H1 (cell line): ENCODE data around the gene F5.

ENCODE experiments used
- CBX5 ChIP-seq: fragments of 300-800, 300-1000 bp; sonication (generic); IDR thresholded peaks from 2 replicates; pipeline ENCODE4 v1.7.1; 2016; ENCODE audit warnings: antibody characterized with exemption, low read length, low read depth
- GABPA ChIP-seq: IDR thresholded peaks from 2 replicates; pipeline ENCODE4 v1.6.1; 2011; ENCODE audit warnings: mild to moderate bottlenecking, low read length, moderate library complexity, borderline replicate concordance; ENCODE audit not compliant: insufficient read depth
- MAFK ChIP-seq: IDR thresholded peaks from 2 replicates; pipeline ENCODE4 v1.6.1; 2012; ENCODE audit warnings: low read depth, mild to moderate bottlenecking, improper control_type of control experiment, low read length
- PHF8 ChIP-seq: fragments of 200-600 bp; sonication (generic); conservative IDR thresholded peaks from 2 replicates; pipeline ENCODE4 v1.7.1; 2012; ENCODE audit warnings: low read depth, mild to moderate bottlenecking, inconsistent platforms, low read length, moderate library complexity
- POLR2A ChIP-seq, 2 experiments: IDR thresholded peaks; 1 replicate in 1 of 2; 2 replicates in 1 of 2; pipeline ENCODE4 v1.6.1; 2011; ENCODE audit warnings: low read depth in 2 of 2, low read length in 2 of 2, mild to moderate bottlenecking in 2 of 2; ENCODE audit errors: control extremely low read depth in 1 of 2
- SIN3A ChIP-seq, 2 experiments: IDR thresholded peaks in 1 of 2; conservative IDR thresholded peaks in 1 of 2; 2 replicates each; pipeline ENCODE4 v1.6.1; 2011 to 2012; ENCODE audit warnings: low read length in 2 of 2, improper control_type of control experiment in 1 of 2, low read depth in 1 of 2, mild to moderate bottlenecking in 1 of 2
- YY1 ChIP-seq: IDR thresholded peaks from 2 replicates; pipeline ENCODE4 v1.6.1; 2011; ENCODE audit warnings: low read depth, mild to moderate bottlenecking, low read length
- TF ChIP-seq, protein P1 (sequence below): IDR thresholded peaks from 2 replicates; pipeline ENCODE4 v1.6.1; 2011; ENCODE audit warnings: low read depth, mild to moderate bottlenecking, low read length; ENCODE audit not compliant: insufficient read depth
- TF ChIP-seq, protein P2 (sequence below), 3 experiments: IDR thresholded peaks; 1 replicate in 2 of 3; 2 replicates in 1 of 3; pipeline versions ENCODE4 v1.5.1 to v1.6.1; 2011; ENCODE audit warnings: low read length in 3 of 3, mild to moderate bottlenecking in 3 of 3, inconsistent platforms in 2 of 3, low read depth in 1 of 3, moderate library complexity in 1 of 3; ENCODE audit not compliant: insufficient read depth in 1 of 3; ENCODE audit errors: control extremely low read depth in 1 of 3

DNA sequence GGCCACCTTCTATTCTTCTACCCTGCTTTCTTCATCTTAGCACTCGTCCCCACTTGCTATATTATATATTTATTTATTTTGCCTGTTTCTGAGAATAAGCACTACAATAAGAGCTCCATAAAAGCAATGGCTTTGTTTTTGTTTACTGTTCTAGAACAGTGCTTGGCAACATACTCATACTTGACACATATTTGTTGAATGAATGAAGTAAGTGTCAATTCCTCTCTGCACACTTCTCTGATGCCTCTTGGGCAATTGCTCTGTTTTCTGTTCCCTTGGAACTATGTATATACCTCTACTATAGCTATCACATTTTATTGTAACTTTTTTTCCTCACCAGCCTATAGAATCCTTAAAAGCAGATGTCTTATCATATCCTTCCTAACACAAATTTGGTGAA, 93.0 kb downstream of the F5 start:
- TF ChIP-seq, protein P1, sequence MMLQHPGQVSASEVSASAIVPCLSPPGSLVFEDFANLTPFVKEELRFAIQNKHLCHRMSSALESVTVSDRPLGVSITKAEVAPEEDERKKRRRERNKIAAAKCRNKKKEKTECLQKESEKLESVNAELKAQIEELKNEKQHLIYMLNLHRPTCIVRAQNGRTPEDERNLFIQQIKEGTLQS: no peak
- no peak for TF ChIP-seq CBX5
- no peak for TF ChIP-seq POLR2A (IDR thresholded peaks at IDR 0.05; ENCODE audit: control extremely low read depth in 1 of 2, low read depth in 2 of 2, low read length in 2 of 2)
- TF ChIP-seq SIN3A (conservative IDR thresholded peaks at IDR 0.05 in 1 of 2, IDR thresholded peaks at IDR 0.05 in 1 of 2; ENCODE audit: low read depth in 1 of 2, low read length in 2 of 2): no peak
- TF ChIP-seq, protein P2, sequence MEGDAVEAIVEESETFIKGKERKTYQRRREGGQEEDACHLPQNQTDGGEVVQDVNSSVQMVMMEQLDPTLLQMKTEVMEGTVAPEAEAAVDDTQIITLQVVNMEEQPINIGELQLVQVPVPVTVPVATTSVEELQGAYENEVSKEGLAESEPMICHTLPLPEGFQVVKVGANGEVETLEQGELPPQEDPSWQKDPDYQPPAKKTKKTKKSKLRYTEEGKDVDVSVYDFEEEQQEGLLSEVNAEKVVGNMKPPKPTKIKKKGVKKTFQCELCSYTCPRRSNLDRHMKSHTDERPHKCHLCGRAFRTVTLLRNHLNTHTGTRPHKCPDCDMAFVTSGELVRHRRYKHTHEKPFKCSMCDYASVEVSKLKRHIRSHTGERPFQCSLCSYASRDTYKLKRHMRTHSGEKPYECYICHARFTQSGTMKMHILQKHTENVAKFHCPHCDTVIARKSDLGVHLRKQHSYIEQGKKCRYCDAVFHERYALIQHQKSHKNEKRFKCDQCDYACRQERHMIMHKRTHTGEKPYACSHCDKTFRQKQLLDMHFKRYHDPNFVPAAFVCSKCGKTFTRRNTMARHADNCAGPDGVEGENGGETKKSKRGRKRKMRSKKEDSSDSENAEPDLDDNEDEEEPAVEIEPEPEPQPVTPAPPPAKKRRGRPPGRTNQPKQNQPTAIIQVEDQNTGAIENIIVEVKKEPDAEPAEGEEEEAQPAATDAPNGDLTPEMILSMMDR (IDR thresholded peaks at IDR 0.05; ENCODE audit: control extremely low read depth in 1 of 3, insufficient read depth in 1 of 3, low read depth in 1 of 3, low read length in 3 of 3): no peak
- no peak for TF ChIP-seq YY1
- no peak for TF ChIP-seq MAFK
- no peak for TF ChIP-seq PHF8
- no peak for TF ChIP-seq GABPA
